HepG2 (cell line): Measurements from ENCODE around the gene ABCC3. TPM values are rescaled to one million over a fixed set of nuclear protein-coding genes. Genes with fewer than 3 reads are reported as not detected.

ENCODE experiments used
- ASH2L ChIP-seq: fragments of 300-600, 200-600 bp; sonication (generic); IDR thresholded peaks from 2 replicates; pipeline ENCODE4 v1.7.0; 2017; ENCODE audit warnings: low read depth, mild to moderate bottlenecking, moderate library complexity, mixed read lengths, low read length; ENCODE audit not compliant: insufficient read length
- CEBPG ChIP-seq: IDR thresholded peaks from 2 replicates; pipeline ENCODE4 v1.6.1; 2016
- PAX8 ChIP-seq: sonication (generic); formaldehyde crosslinking; IDR thresholded peaks from 2 replicates; pipeline ENCODE4 v1.8.0; 2022; ENCODE audit warnings: mild to moderate bottlenecking, missing genetic modification reagents, borderline replicate concordance
- PPARG ChIP-seq: conservative IDR thresholded peaks from 2 replicates; pipeline ENCODE4 v1.6.1; 2016; ENCODE audit warnings: missing biosample characterization, missing genetic modification reagents
- SIX1 ChIP-seq: sonication (generic); formaldehyde crosslinking; IDR thresholded peaks from 2 replicates; pipeline ENCODE4 v1.4.0; 2020; ENCODE audit warnings: missing genetic modification reagents, borderline replicate concordance
- TSC22D2 ChIP-seq: sonication (generic); formaldehyde crosslinking; IDR thresholded peaks from 2 replicates; pipeline ENCODE4 v1.5.1; 2020; ENCODE audit warnings: missing genetic modification reagents, mild to moderate bottlenecking, borderline replicate concordance
- ZNF138 ChIP-seq: sonication (generic); formaldehyde crosslinking; IDR thresholded peaks from 2 replicates; pipeline ENCODE4 v1.5.0; 2020; ENCODE audit warnings: mild to moderate bottlenecking, low read depth, missing genetic modification reagents
- polyA plus RNA-seq, 8 experiments: library from polyadenylated mRNA; depleted of rRNA in 3 of 8; stranded (reverse) in 7 of 8; unstranded in 1 of 8; fragments of >200 nt; fragmentation: Illumina TruSeq in 4 of 8; extraction: Trizol in 4 of 8; gene quantifications; 2 replicates each; pipeline versions ENCODE4 v1.2.1 to v1.2.3, GENCODE V29; 2011 to 2016; ENCODE audit warnings: low read depth in 4 of 8, missing spikeins in 1 of 8, mixed read lengths in 1 of 8; ENCODE audit not compliant: insufficient read depth in 1 of 8
- total RNA-seq, 5 experiments: library from RNA; depleted of rRNA; stranded (reverse); fragments of >200 nt; fragmentation: Illumina TruSeq; extraction: Trizol; gene quantifications; 2 replicates each; pipeline ENCODE4 v1.2.3, GENCODE V29; 2016; ENCODE audit warnings: low read depth in 1 of 5
- TF ChIP-seq, protein P1 (sequence below): IDR thresholded peaks from 2 replicates; pipeline ENCODE4 v1.6.1; 2016; ENCODE audit warnings: low read depth, borderline replicate concordance
- TF ChIP-seq, protein P2 (sequence below): sonication (generic); formaldehyde crosslinking; IDR thresholded peaks from 2 replicates; pipeline ENCODE4 v1.5.1; 2020; ENCODE audit warnings: mild to moderate bottlenecking, missing genetic modification reagents
- TF ChIP-seq, protein P3 (sequence below): sonication (generic); formaldehyde crosslinking; conservative IDR thresholded peaks from 2 replicates; pipeline ENCODE4 v1.8.0; 2022; ENCODE audit warnings: mild to moderate bottlenecking, moderate library complexity, missing genetic modification reagents
- TF ChIP-seq, protein P4 (sequence below): sonication (generic); formaldehyde crosslinking; IDR thresholded peaks from 2 replicates; pipeline ENCODE4 v1.4.0; 2020; ENCODE audit warnings: missing genetic modification reagents, borderline replicate concordance
- TF ChIP-seq, protein P5 (sequence below): sonication (generic); formaldehyde crosslinking; IDR thresholded peaks from 2 replicates; pipeline ENCODE4 v1.4.0; 2020; ENCODE audit warnings: missing genetic modification reagents, borderline replicate concordance
- TF ChIP-seq, protein P6 (sequence below): sonication (generic); formaldehyde crosslinking; IDR thresholded peaks from 2 replicates; pipeline ENCODE4 v1.4.0; 2020; ENCODE audit warnings: missing genetic modification reagents

ABCC3 gene
- total and polyA plus RNA-seq, 2 of the 13 experiments (the other 11 are each of a cell fraction or from before 2014, with no cell fraction given) = 25.2 to 50.7 TPM

DNA sequence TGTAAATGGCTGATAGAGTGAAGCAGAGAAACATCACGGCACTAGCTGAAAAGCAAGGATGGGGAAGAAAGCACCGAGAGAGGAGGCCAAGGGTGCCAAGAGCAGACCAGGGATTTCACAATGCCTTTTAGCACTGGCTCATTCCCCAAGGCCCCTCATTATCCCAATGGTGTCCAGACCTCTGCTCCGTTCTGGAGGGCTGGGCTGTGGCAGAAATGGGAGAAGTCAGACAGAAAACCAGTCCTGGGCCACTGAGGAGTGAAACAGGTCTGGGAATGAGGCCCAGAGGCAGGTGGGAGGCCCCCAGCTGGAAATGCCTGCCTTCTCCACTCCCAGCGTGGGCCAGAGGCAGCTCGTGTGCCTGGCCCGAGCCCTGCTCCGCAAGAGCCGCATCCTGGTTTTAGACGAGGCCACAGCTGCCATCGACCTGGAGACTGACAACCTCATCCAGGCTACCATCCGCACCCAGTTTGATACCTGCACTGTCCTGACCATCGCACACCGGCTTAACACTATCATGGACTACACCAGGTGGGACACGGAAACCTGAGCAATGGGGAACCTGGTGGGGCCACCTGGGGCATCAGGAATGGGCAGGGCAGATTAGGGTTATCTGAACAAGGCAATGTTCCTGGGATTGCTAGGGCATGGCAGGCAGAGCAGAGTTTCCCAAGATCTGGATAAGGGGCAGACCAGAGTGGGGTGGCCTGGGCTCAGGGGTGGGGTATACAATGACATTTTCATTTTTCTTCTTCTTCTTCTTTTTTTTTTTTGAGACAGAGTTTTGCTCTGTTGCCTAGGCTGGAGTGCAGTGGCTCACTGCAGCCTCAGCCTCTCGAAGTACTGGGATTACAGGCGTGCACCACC lies 52.8 kb downstream of the ABCC3 start (continued):
- TF ChIP-seq, protein P1, sequence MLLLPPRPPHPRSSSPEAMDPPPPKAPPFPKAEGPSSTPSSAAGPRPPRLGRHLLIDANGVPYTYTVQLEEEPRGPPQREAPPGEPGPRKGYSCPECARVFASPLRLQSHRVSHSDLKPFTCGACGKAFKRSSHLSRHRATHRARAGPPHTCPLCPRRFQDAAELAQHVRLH (CRISPR knock-in tag) = peak; percentile 41; the same call in 1 of the 2 replicates
- TF ChIP-seq PAX8 (CRISPR knock-in tag) = 0 out of 2 replicates have a peak, but pooled peaks have one; percentile 42
- TF ChIP-seq, protein P2, sequence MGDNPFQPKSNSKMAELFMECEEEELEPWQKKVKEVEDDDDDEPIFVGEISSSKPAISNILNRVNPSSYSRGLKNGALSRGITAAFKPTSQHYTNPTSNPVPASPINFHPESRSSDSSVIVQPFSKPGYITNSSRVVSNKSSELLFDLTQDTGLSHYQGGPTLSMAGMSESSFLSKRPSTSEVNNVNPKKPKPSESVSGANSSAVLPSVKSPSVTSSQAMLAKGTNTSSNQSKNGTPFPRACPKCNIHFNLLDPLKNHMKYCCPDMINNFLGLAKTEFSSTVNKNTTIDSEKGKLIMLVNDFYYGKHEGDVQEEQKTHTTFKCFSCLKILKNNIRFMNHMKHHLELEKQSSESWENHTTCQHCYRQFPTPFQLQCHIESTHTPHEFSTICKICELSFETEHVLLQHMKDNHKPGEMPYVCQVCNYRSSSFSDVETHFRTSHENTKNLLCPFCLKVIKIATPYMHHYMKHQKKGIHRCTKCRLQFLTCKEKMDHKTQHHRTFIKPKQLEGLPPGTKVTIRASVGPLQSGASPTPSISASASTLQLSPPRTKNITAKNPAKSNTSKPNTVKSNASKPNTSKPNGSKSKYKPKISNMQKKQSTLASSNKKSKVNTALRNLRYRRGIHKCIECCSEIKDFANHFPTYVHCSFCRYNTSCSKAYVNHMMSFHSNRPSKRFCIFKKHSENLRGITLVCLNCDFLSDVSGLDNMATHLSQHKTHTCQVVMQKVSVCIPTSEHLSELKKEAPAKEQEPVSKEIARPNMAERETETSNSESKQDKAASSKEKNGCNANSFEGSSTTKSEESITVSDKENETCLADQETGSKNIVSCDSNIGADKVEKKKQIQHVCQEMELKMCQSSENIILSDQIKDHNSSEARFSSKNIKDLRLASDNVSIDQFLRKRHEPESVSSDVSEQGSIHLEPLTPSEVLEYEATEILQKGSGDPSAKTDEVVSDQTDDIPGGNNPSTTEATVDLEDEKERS = peak; percentile 48; the same call in 1 of the 2 replicates
- TF ChIP-seq, protein P3, sequence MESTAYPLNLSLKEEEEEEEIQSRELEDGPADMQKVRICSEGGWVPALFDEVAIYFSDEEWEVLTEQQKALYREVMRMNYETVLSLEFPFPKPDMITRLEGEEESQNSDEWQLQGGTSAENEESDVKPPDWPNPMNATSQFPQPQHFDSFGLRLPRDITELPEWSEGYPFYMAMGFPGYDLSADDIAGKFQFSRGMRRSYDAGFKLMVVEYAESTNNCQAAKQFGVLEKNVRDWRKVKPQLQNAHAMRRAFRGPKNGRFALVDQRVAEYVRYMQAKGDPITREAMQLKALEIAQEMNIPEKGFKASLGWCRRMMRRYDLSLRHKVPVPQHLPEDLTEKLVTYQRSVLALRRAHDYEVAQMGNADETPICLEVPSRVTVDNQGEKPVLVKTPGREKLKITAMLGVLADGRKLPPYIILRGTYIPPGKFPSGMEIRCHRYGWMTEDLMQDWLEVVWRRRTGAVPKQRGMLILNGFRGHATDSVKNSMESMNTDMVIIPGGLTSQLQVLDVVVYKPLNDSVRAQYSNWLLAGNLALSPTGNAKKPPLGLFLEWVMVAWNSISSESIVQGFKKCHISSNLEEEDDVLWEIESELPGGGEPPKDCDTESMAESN (CRISPR knock-in tag) = peak; percentile 86
- peak; percentile 84 for TF ChIP-seq ASH2L
- peak; percentile 74; the same call in 1 of the 2 replicates for TF ChIP-seq TSC22D2 (CRISPR knock-in tag)
- TF ChIP-seq ZNF138 (CRISPR knock-in tag) = no peak
- no peak for TF ChIP-seq SIX1
- TF ChIP-seq, protein P4, sequence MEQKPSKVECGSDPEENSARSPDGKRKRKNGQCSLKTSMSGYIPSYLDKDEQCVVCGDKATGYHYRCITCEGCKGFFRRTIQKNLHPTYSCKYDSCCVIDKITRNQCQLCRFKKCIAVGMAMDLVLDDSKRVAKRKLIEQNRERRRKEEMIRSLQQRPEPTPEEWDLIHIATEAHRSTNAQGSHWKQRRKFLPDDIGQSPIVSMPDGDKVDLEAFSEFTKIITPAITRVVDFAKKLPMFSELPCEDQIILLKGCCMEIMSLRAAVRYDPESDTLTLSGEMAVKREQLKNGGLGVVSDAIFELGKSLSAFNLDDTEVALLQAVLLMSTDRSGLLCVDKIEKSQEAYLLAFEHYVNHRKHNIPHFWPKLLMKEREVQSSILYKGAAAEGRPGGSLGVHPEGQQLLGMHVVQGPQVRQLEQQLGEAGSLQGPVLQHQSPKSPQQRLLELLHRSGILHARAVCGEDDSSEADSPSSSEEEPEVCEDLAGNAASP (CRISPR knock-in tag) = 0 out of 2 replicates have a peak, but pooled peaks have one; percentile 32
- TF ChIP-seq, protein P5, sequence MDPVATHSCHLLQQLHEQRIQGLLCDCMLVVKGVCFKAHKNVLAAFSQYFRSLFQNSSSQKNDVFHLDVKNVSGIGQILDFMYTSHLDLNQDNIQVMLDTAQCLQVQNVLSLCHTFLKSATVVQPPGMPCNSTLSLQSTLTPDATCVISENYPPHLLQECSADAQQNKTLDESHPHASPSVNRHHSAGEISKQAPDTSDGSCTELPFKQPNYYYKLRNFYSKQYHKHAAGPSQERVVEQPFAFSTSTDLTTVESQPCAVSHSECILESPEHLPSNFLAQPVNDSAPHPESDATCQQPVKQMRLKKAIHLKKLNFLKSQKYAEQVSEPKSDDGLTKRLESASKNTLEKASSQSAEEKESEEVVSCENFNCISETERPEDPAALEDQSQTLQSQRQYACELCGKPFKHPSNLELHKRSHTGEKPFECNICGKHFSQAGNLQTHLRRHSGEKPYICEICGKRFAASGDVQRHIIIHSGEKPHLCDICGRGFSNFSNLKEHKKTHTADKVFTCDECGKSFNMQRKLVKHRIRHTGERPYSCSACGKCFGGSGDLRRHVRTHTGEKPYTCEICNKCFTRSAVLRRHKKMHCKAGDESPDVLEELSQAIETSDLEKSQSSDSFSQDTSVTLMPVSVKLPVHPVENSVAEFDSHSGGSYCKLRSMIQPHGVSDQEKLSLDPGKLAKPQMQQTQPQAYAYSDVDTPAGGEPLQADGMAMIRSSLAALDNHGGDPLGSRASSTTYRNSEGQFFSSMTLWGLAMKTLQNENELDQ = no peak
- TF ChIP-seq PPARG (CRISPR knock-in tag) = peak; percentile 62; the same call in 1 of the 2 replicates
- TF ChIP-seq, protein P6, sequence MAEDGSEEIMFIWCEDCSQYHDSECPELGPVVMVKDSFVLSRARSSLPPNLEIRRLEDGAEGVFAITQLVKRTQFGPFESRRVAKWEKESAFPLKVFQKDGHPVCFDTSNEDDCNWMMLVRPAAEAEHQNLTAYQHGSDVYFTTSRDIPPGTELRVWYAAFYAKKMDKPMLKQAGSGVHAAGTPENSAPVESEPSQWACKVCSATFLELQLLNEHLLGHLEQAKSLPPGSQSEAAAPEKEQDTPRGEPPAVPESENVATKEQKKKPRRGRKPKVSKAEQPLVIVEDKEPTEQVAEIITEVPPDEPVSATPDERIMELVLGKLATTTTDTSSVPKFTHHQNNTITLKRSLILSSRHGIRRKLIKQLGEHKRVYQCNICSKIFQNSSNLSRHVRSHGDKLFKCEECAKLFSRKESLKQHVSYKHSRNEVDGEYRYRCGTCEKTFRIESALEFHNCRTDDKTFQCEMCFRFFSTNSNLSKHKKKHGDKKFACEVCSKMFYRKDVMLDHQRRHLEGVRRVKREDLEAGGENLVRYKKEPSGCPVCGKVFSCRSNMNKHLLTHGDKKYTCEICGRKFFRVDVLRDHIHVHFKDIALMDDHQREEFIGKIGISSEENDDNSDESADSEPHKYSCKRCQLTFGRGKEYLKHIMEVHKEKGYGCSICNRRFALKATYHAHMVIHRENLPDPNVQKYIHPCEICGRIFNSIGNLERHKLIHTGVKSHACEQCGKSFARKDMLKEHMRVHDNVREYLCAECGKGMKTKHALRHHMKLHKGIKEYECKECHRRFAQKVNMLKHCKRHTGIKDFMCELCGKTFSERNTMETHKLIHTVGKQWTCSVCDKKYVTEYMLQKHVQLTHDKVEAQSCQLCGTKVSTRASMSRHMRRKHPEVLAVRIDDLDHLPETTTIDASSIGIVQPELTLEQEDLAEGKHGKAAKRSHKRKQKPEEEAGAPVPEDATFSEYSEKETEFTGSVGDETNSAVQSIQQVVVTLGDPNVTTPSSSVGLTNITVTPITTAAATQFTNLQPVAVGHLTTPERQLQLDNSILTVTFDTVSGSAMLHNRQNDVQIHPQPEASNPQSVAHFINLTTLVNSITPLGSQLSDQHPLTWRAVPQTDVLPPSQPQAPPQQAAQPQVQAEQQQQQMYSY (CRISPR knock-in tag) = peak; percentile 99
- peak; percentile 65 for TF ChIP-seq CEBPG
